Activated naive CD8-positive, alpha-beta T cell treated with anti-CD3 and anti-CD28 coated beads, Interleukin-2, amount 50 U/mL, for 24 hours (primary cell): ENCODE measurements around the gene UCP1.
"Not testable (repeated sequence)": the region's sequence is repeated elsewhere in the genome, so short reads cannot be mapped to it uniquely, and the experiment has no call there.

Experiments
- ATAC-seq: fragments of 150-1000 bp; cut with Tn5 transposase; one replicate; pipeline ENCODE4 v1.10.0; 2021
- DNase-seq: peaks from one replicate; pipeline ENCODE4 v3.0.0; 2021
- H3K27ac Mint-ChIP-seq: one replicate; pipeline ENCODE4 v1.8.0; 2021; ENCODE audit warnings: mild to moderate bottlenecking, mixed read lengths
- H3K27me3 Mint-ChIP-seq: one replicate; pipeline ENCODE4 v1.8.0; 2021; ENCODE audit warnings: mixed read lengths
- H3K36me3 Mint-ChIP-seq: one replicate; pipeline ENCODE4 v1.8.0; 2021; ENCODE audit warnings: low read depth, mixed read lengths
- H3K4me1 Mint-ChIP-seq: one replicate; pipeline ENCODE4 v1.8.0; 2021; ENCODE audit warnings: mixed read lengths
- H3K4me3 Mint-ChIP-seq: one replicate; pipeline ENCODE4 v1.8.0; 2021; ENCODE audit warnings: mild to moderate bottlenecking, moderate library complexity, mixed read lengths
- H3K9me3 Mint-ChIP-seq: one replicate; pipeline ENCODE4 v1.8.0; 2021; ENCODE audit warnings: mixed read lengths

UCP1 gene

DNA sequence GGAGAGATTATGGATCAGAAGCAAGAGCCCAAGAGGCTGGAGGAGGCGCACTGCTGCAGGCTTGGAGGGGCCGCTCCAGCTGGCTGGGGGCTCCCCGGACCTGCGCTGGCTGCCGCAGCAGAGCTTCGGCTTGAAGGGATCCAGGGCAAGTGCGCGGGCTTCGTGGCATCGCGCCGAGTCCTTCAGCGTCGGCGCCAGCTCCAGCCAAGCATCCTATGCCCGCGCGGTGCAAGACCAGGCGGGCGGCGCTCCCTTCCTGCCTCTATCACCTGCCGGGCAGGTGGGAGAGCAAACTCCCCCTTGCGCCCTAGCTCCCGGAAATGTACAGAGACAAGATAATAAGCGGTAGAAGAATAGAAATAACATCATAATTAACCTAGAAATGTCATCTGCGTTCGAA lies 10.5 kb upstream of the UCP1 start:
- ATAC-seq (no peak), DNase-seq (no peak)
- H3K4me3 Mint-ChIP-seq = no peak overlapping the region
- H3K9me3 Mint-ChIP-seq = no peaks in the 10 kb centered on the region
- H3K4me1 Mint-ChIP-seq = peaks cover 2% of the 10 kb centered on the region
- no peaks in the 10 kb centered on the region for H3K36me3 Mint-ChIP-seq
- peaks cover 43% of the 10 kb centered on the region for H3K27me3 Mint-ChIP-seq
- no peak overlapping the region for H3K27ac Mint-ChIP-seq

DNA sequence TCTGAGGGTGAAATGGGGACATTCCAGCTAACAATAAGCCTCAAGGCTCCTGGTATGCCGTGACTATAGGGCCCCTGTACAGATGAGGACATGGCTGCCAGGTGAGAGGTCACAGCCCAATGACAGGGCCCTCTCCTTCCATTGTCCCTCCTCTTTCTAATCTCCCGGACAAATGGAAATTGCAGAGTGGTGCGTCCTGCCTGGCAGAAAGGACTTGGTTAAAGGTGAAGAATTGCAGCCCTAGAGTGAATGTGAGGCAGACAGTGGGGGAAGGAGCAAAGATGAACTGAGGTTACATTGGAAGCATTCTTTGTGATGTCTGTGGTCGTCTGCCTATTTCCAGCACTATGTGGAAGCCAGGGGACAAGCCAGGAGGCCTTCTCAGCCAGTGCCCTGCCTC lies 6.7 kb upstream of the UCP1 start:
- no peak for DNase-seq
- H3K4me1 Mint-ChIP-seq = peaks cover 2% of the 10 kb centered on the region
- H3K27ac Mint-ChIP-seq = no peak overlapping the region
- peaks cover 2% of the 10 kb centered on the region for H3K36me3 Mint-ChIP-seq
- no peak overlapping the region for H3K4me3 Mint-ChIP-seq
- H3K27me3 Mint-ChIP-seq = peaks cover 65% of the 10 kb centered on the region
- peaks cover 11% of the 10 kb centered on the region for H3K9me3 Mint-ChIP-seq
- ATAC-seq = no peak

DNA sequence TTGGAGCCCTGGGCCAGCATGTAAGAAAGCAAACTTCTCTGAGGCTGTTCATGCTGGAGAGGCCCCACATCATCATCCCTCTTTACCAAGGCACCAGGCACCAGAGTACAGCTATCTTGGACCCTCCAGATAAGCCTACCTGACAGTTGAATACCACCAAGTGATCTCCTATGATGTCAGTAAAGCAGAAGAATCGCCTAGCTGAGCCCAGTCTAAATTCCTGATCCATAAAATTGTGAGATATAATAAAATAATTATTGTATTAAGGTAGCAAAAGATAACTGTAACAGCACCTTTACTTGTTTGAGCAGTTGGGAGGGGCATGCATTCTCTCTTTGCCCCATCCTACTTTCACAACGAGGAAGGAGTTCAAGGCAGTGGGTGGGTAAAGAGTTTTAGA lies 2.9 kb upstream of the UCP1 start:
- ATAC-seq = no peak
- Mint-ChIP-seq H3K9me3 (peaks cover 15% of the 10 kb centered on the region), H3K4me3 (no peak overlapping the region), H3K27ac (no peak overlapping the region), H3K36me3 (peaks cover 2% of the 10 kb centered on the region), H3K4me1 (peaks cover 19% of the 10 kb centered on the region), H3K27me3 (peaks cover 68% of the 10 kb centered on the region)
- DNase-seq = no peak

DNA sequence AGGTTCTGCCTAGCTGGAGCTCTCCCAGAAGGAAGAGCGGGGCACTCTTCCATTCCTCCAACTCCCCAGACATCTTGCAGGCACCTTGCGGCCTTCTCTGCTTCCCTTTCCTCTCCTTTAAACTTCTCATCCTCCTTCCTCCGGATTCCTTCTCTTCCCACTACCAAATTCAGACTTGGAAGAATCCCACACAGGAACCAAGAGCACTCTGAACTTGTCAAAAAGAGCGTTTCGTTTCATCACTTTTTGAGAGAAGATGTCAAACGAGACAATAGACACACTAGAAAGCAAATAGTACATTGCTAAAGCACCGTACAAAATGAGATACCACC lies 512 bp upstream of the UCP1 start:
- H3K9me3 Mint-ChIP-seq = peaks cover 15% of the 10 kb centered on the region
- peaks cover 61% of the 10 kb centered on the region for H3K27me3 Mint-ChIP-seq
- DNase-seq = no peak
- peak overlapping the region; percentile 76 for H3K4me3 Mint-ChIP-seq
- no peak overlapping the region for H3K27ac Mint-ChIP-seq
- peaks cover 2% of the 10 kb centered on the region for H3K36me3 Mint-ChIP-seq
- no peak for ATAC-seq
- peaks cover 19% of the 10 kb centered on the region for H3K4me1 Mint-ChIP-seq

DNA sequence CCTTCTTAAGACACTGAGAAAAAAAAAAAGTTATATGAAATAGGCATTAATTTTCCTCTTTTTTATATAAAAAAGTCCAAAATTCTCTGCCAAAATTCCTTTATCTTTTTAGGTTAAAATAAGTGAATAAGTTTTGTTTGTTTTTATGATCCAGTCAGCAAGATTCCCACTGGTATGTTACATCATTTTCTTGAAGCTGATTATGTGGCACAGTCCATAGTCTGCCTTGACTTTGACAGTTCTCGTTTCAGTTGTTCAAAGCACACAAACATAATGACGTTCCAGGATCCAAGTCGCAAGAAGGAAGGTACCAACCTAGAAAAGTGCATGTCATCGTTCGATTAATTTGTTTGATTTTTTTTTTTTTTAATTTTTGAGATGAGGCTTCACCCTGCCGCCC lies 9.1 kb downstream of the UCP1 start:
- Mint-ChIP-seq H3K27me3 (peaks cover 45% of the 10 kb centered on the region), H3K9me3 (no peaks in the 10 kb centered on the region), H3K36me3 (no peaks in the 10 kb centered on the region), H3K4me1 (peaks cover 20% of the 10 kb centered on the region), H3K4me3 (no peak overlapping the region), H3K27ac (no peak overlapping the region)
- no peak for DNase-seq
- ATAC-seq = no peak

DNA sequence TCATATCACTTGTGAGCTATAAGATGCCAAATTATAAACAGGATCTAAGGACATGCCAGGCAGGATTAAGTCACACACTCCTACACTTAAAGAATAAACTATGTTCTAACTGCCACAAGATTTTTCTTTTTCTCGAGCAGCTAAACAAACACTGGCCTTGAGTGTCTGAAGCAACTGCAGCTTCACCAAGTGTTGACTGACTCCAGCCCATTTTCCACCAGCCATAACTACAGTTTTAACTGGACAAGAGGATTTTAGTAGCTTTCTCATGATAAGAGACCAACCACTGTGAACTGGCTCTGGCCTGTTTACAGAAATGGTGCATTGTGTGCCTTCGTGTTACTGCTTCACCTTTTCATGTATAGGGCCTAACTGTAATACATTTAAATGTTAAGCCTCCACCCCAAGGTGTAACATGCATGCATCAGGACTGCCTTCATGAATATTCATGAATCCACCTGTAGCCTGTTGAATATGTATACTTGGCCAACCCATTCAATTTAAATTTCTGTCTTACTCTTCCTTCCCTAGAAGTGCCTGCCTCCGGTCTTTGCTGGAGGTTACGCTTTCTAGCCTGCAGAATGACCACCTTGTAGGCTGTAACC lies 10.8 kb downstream of the UCP1 start:
- no peak overlapping the region for H3K4me3 Mint-ChIP-seq
- H3K27ac Mint-ChIP-seq = no peak overlapping the region
- no peaks in the 10 kb centered on the region for H3K9me3 Mint-ChIP-seq
- DNase-seq (no peak), ATAC-seq (no peak)
- H3K4me1 Mint-ChIP-seq = peaks cover 20% of the 10 kb centered on the region
- peaks cover 3% of the 10 kb centered on the region for H3K36me3 Mint-ChIP-seq
- H3K27me3 Mint-ChIP-seq = peaks cover 41% of the 10 kb centered on the region

DNA sequence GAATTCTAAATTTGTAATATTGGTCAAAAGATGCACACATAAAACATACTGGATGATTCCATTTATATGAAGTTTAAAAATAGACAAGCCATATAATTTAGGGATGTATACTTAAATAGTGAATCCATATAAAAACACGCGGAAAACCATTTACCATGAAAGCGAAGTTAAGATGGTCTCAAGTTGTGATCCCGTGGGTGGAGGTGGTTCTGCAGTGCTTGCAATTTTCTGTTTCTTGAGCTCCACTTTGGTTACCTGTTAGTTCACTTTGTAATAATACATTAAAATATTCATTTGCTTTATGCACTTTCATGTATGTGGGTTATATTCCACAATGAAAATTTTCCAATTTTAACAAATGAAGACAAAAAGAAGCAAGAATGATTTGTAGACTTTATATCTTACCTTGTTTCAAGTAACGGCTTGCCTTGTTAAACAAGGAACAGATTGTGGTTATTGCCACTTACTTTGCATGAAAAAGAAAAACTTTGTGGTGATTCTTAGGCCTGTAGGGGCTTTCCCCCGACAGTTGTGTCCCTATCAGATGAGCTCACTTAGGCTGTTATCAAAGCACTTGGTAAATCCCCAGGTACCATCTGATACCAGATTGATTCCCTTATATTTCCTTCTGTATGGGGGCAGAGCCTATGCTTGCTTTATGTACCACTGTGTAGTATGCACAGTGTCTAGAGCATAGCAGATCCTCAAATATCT lies 12.2 kb downstream of the UCP1 start:
- Mint-ChIP-seq H3K27me3 (peaks cover 35% of the 10 kb centered on the region), H3K9me3 (no peaks in the 10 kb centered on the region), H3K27ac (peak overlapping the region; percentile 27), H3K4me1 (peaks cover 20% of the 10 kb centered on the region), H3K4me3 (no peak overlapping the region), H3K36me3 (peaks cover 10% of the 10 kb centered on the region)
- ATAC-seq = peak; percentile 100
- no peak for DNase-seq

DNA sequence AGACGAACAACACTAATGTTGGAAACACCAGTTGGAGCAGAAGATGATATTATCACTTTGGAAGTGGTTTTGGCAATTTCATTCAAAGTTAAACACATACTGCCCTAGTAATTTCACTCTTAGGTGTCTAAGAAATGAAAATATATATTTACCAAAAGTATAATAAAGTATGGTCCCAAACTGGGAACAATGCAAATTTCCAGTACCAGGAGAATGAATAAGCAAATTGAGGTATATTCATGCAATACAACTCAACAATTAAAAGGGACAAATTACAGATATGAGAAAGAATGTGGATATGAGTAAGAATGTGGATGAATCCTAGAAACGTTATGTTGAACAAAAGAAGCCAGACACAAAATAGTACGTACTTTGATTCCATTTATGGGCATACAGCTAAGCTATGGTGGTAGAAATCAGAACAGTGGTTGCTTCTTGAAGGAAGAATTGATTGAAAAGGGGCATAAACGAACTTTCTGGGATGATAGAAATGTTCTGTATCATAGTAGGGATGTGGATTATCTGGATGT lies 34.7 kb downstream of the UCP1 start:
- Mint-ChIP-seq H3K4me1 (no peaks in the 10 kb centered on the region), H3K4me3 (no peak overlapping the region), H3K9me3 (no peaks in the 10 kb centered on the region), H3K36me3 (peaks cover 10% of the 10 kb centered on the region), H3K27me3 (no peaks in the 10 kb centered on the region), H3K27ac (no peak overlapping the region)
- ATAC-seq (no peak), DNase-seq (no peak)

DNA sequence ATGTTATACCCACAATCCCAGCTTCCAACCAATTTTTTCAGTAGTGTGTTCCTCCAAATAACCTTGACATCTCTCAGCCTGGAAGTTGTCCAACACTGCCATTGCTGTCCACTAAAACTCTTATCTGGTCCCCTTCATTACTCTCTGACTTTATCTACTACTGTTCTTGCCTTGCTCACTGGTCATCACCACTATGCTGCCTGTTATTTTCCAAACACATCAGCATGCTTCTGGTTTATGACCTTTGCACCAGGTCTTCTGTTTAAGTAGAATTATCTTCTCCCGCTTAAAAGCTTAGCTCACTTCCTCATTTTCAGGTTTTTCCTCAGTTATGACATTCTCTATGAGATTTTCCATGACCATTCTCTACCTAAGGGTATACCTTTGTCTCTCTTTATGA lies 39.3 kb downstream of the UCP1 start:
- Mint-ChIP-seq H3K4me1 (peaks cover 13% of the 10 kb centered on the region), H3K4me3 (no peak overlapping the region), H3K27me3 (no peaks in the 10 kb centered on the region), H3K36me3 (peaks cover 20% of the 10 kb centered on the region), H3K27ac (no peak overlapping the region), H3K9me3 (no peaks in the 10 kb centered on the region)
- DNase-seq = no peak
- ATAC-seq = no peak

DNA sequence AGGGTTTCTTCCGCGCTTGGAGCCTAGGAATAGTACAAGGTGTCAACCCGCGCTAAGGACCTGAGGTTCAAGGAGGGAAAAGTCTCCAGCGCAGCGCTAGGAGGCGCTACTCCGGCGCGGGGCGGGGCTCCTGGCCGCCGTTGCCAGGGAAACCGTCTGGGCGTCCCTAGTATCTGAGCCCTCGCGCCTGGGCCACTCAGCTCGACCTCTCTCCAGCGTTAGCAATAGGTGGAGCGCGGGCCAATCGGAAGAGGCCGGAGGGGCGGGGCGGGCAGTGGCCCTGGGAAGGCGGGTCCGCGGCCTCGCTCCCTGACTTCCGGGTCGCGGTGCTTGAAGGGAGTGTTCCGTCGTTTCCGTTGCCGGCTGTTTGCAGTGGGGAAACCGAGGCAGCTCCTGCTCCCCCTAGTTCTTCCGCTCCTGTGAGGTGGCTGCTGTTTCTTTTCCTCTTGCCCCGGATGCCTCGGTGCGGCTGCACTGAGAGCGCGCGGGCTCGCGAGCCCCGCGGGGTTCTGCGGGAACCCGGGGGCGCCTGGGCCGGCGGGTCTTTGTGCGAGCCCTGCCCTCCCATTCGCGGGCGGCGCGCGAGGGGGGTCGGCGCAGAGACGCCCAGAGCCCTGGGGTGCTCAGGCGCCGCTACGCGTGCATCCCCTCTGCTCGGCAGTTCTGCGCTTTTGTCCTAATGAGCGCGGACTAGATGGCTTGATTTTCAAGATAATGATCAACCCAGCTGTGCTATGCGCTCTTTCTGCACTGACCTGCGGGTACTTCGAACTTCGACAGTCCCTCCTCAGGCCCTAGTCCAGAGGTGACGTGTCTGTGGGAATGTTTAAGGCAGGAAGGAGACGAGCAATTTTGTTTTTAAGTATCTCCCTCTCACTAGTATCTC lies 44.7 kb downstream of the UCP1 start, which contains the start of gene ELMOD2:
Gene ELMOD2 (plus strand): TSS at position 312 of the 886 bp plus-strand sequence. CDS start 1,261 bp downstream, outside the sequence.
- peak within 1 kb of the TSS; percentile 60 for H3K27ac Mint-ChIP-seq
- H3K27me3 Mint-ChIP-seq = no peaks in the 10 kb centered on the region
- H3K4me1 Mint-ChIP-seq = peaks cover 21% of the 10 kb centered on the region
- peak; percentile 100 for ATAC-seq
- peaks cover 17% of the 10 kb centered on the region for H3K36me3 Mint-ChIP-seq
- H3K9me3 Mint-ChIP-seq = no peaks in the 10 kb centered on the region
- DNase-seq = peak; percentile 97
- peak within 1 kb of the TSS; percentile 88 for H3K4me3 Mint-ChIP-seq

DNA sequence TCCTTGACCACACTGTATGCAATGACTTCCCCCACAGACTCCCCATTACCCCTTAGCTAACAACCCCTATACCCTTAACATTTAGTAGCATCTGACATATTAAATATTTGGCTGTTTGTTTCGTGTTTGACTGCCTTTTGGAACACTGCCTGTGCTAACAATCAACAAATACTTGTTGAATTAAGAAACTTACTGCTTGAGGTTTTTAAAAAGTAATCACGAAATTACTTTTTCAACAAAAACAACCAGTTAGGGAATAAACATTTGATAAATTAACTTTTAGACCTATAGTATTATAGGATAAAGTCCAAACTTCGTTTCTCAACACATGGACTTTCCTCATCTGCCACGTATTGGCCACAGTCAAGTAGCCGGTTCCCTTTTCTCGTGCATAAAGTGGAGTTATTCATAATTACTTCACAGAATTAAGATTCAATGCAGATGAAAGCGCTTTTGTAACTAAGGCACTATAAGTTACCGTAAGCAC lies 45.3 kb downstream of the UCP1 start:
- H3K27ac Mint-ChIP-seq = peak overlapping the region; percentile 60
- peaks cover 17% of the 10 kb centered on the region for H3K36me3 Mint-ChIP-seq
- peaks cover 21% of the 10 kb centered on the region for H3K4me1 Mint-ChIP-seq
- ATAC-seq (peak; percentile 1), DNase-seq (no peak)
- H3K9me3 Mint-ChIP-seq = no peaks in the 10 kb centered on the region
- H3K27me3 Mint-ChIP-seq = no peaks in the 10 kb centered on the region
- H3K4me3 Mint-ChIP-seq = peak overlapping the region; percentile 88

DNA sequence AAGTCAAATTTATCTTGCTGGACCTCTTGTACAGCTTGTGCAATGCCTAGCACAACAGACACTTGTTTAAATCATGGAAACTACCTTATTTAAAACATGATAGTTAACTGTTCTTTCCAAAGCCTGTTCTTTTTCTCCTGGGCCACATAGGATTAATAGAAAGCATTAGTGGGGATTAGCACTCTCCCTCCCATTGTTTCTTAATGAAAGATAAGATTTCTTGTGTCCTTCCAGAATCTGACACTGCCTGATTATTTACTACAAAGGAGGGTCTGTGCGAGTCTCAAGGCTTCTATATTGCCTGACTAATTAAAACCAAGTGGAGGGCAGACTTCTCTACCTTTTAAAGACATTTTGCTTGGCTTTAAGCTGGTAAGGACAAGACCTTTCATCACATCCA lies 53.3 kb downstream of the UCP1 start:
- H3K36me3 Mint-ChIP-seq = no peaks in the 10 kb centered on the region
- no peaks in the 10 kb centered on the region for H3K4me1 Mint-ChIP-seq
- peaks cover 18% of the 10 kb centered on the region for H3K27me3 Mint-ChIP-seq

DNA sequence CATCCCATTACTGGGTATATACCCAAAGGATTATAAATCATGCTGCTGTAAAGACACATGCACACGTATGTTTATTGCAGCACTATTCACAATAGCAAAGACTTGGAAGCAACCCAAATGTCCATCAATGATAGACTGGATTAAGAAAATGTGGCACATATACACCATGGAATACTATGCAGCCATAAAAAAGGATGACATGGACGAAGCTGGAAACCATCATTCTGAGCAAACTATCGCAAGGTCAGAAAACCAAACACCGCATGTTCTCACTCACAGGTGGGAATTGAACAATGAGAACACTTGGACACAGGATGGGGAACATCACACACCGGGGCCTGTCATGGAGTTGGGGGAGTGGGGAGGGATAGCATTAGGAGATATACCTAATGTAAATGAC lies 55.0 kb downstream of the UCP1 start:
- peaks cover 25% of the 10 kb centered on the region for H3K27me3 Mint-ChIP-seq
- not testable (repeated sequence) for DNase-seq, H3K27ac Mint-ChIP-seq, H3K4me1 Mint-ChIP-seq, ATAC-seq, H3K36me3 Mint-ChIP-seq, H3K4me3 Mint-ChIP-seq, H3K9me3 Mint-ChIP-seq

More for the DNA sequence above, 53.3 kb downstream of the UCP1 start:
- Mint-ChIP-seq H3K4me3 (no peak overlapping the region), H3K27ac (no peak overlapping the region), H3K9me3 (no peaks in the 10 kb centered on the region)
- ATAC-seq (no peak), DNase-seq (no peak)
